DMS79 (cell line): ENCODE data around the gene ASNSD1.

Experiments used
- DNase-seq: peaks from one replicate; lab custom pipeline; 2025; lab: John Stamatoyannopoulos, UW

ASNSD1 gene

GRCh38 chr2:189661148-189661956, at the start of gene ASNSD1:
Gene ASNSD1 (plus strand): TSS chr2:189661459. CDS start chr2:189666133, 4,674 bp downstream.
- DNase-seq: peak; percentile 99

- DNase-seq: no peak
Observed at GRCh38 chr2:189613077-189613636, 48.1 kb upstream of the ASNSD1 start.

- no peak for DNase-seq
Observed at GRCh38 chr2:189613650-189614420, 47.4 kb upstream of the ASNSD1 start.

GRCh38 chr2:189614585-189614984, 46.7 kb upstream of the ASNSD1 start:
- no peak for DNase-seq

- no peak for DNase-seq
Observed at GRCh38 chr2:189618197-189618596, 43.1 kb upstream of the ASNSD1 start.

- no peak for DNase-seq
Observed at GRCh38 chr2:189621781-189622180, 39.5 kb upstream of the ASNSD1 start.

- DNase-seq: no peak
Observed at GRCh38 chr2:189623049-189623448, 38.2 kb upstream of the ASNSD1 start.

GRCh38 chr2:189624648-189625355, 36.5 kb upstream of the ASNSD1 start:
- no peak for DNase-seq

GRCh38 chr2:189625636-189626035, 35.6 kb upstream of the ASNSD1 start:
- DNase-seq: no peak

- no peak for DNase-seq
Observed at GRCh38 chr2:189627789-189628188, 33.5 kb upstream of the ASNSD1 start.

GRCh38 chr2:189628817-189629530, 32.3 kb upstream of the ASNSD1 start:
- no peak for DNase-seq

- DNase-seq: no peak
Observed at GRCh38 chr2:189629531-189630453, 31.5 kb upstream of the ASNSD1 start.

GRCh38 chr2:189631849-189632248, 29.4 kb upstream of the ASNSD1 start:
- no peak for DNase-seq

GRCh38 chr2:189633392-189633811, 27.9 kb upstream of the ASNSD1 start:
- DNase-seq: no peak

GRCh38 chr2:189635353-189635752, 25.9 kb upstream of the ASNSD1 start:
- DNase-seq: no peak

- DNase-seq: no peak
Observed at GRCh38 chr2:189638301-189639006, 22.8 kb upstream of the ASNSD1 start.

- no peak for DNase-seq
Observed at GRCh38 chr2:189639007-189639609, 22.2 kb upstream of the ASNSD1 start.

- no peak for DNase-seq
Observed at GRCh38 chr2:189641002-189641401, 20.3 kb upstream of the ASNSD1 start.

- DNase-seq: no peak
Observed at GRCh38 chr2:189641590-189641989, 19.7 kb upstream of the ASNSD1 start.
